Measurements from ENCODE around the gene IGSF21.

The IGSF21 gene

DNA sequence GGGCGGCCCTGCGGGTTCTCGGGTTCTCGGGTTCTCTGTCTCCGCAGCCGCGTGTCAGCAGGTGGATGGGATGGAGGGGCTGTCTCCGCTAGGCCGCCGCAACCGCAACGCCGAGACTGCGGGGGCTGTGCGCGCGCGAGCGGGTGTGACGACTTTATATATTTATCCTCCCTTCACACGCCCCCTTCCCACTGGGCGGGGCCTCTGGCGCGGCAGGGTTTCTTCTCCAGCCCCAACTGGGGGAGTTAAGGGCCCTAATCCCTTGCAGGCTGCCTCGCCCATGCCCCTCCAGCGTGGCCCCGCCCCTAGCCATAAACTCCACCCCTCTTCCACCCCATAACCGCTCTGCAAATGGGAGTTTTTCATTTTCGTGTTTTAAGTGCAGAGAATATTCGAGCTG is 3.4 kb downstream of the IGSF21 start:
- no peaks in the 10 kb centered on the region for H3K36me3 ChIP-seq (ENCODE audit: control insufficient read depth, low read length)
- no peaks in the 10 kb centered on the region for H3K4me1 ChIP-seq (ENCODE audit: control insufficient read depth, low read length)
- no peaks in the 10 kb centered on the region; the same call in 1 of the 2 replicates for H3K27me3 ChIP-seq (ENCODE audit: control insufficient read depth, low read length)
- no peaks in the 10 kb centered on the region for H3F3A ChIP-seq (ENCODE audit: control insufficient read depth, insufficient read depth)
- H4K20me1 ChIP-seq (ENCODE audit: control insufficient read depth, insufficient read depth, low read depth, low read length), result no peaks in the 10 kb centered on the region
- H3K9me2 ChIP-seq (replicated peaks; ENCODE audit: control insufficient read depth, low read length), result no peaks in the 10 kb centered on the region
- TF ChIP-seq EZH2phosphoT487 (IDR thresholded peaks at IDR 0.05; ENCODE audit: borderline replicate concordance, low read length), result no peak
- TF ChIP-seq, protein P1, sequence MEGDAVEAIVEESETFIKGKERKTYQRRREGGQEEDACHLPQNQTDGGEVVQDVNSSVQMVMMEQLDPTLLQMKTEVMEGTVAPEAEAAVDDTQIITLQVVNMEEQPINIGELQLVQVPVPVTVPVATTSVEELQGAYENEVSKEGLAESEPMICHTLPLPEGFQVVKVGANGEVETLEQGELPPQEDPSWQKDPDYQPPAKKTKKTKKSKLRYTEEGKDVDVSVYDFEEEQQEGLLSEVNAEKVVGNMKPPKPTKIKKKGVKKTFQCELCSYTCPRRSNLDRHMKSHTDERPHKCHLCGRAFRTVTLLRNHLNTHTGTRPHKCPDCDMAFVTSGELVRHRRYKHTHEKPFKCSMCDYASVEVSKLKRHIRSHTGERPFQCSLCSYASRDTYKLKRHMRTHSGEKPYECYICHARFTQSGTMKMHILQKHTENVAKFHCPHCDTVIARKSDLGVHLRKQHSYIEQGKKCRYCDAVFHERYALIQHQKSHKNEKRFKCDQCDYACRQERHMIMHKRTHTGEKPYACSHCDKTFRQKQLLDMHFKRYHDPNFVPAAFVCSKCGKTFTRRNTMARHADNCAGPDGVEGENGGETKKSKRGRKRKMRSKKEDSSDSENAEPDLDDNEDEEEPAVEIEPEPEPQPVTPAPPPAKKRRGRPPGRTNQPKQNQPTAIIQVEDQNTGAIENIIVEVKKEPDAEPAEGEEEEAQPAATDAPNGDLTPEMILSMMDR (IDR thresholded peaks at IDR 0.05; ENCODE audit: low read depth, low read length, poor library complexity, severe bottlenecking), result no peak
- no peak overlapping the region for H3K4me3 ChIP-seq (ENCODE audit: low read length)
- H3K79me2 ChIP-seq (ENCODE audit: control insufficient read depth, low read length), result no peaks in the 10 kb centered on the region
- H3K9me3 ChIP-seq (ENCODE audit: control insufficient read depth, insufficient read depth, low read length), result no peaks in the 10 kb centered on the region
- no peak overlapping the region for H3K4me2 ChIP-seq (ENCODE audit: low read length)
- H3K27ac ChIP-seq (ENCODE audit: low read depth, low read length), result no peak overlapping the region

- Histone ChIP-seq H3K9me3 (ENCODE audit: control insufficient read depth, insufficient read depth, low read length) (no peaks in the 10 kb centered on the region), H3K9me2 (replicated peaks; ENCODE audit: control insufficient read depth, low read length) (no peaks in the 10 kb centered on the region), H3K27me3 (ENCODE audit: control insufficient read depth, low read length) (no peaks in the 10 kb centered on the region; the same call in 1 of the 2 replicates), H3K79me2 (ENCODE audit: control insufficient read depth, low read length) (no peaks in the 10 kb centered on the region), H3K4me2 (ENCODE audit: low read length) (no peak overlapping the region), H3K4me1 (ENCODE audit: control insufficient read depth, low read length) (no peaks in the 10 kb centered on the region), H3K36me3 (ENCODE audit: control insufficient read depth, low read length) (no peaks in the 10 kb centered on the region), H3K27ac (ENCODE audit: low read depth, low read length) (no peak overlapping the region), H3F3A (ENCODE audit: control insufficient read depth, insufficient read depth) (no peaks in the 10 kb centered on the region), H3K4me3 (ENCODE audit: low read length) (no peak overlapping the region), H4K20me1 (ENCODE audit: control insufficient read depth, insufficient read depth, low read depth, low read length) (no peaks in the 10 kb centered on the region)
- TF ChIP-seq, protein P1 (IDR thresholded peaks at IDR 0.05; ENCODE audit: low read depth, low read length, poor library complexity, severe bottlenecking), result no peak
- no peak for TF ChIP-seq EZH2phosphoT487 (IDR thresholded peaks at IDR 0.05; ENCODE audit: borderline replicate concordance, low read length)
Observed at GRCh38 chr1:18111605-18112297, 4.2 kb downstream of the IGSF21 start.

GRCh38 chr1:18112611-18113010 is 5.0 kb downstream of the IGSF21 start:
- no peak for TF ChIP-seq EZH2phosphoT487 (IDR thresholded peaks at IDR 0.05; ENCODE audit: borderline replicate concordance, low read length)
- TF ChIP-seq, protein P1 (IDR thresholded peaks at IDR 0.05; ENCODE audit: low read depth, low read length, poor library complexity, severe bottlenecking), result no peak
- no peak overlapping the region for H3K4me2 ChIP-seq (ENCODE audit: low read length)
- no peak overlapping the region for H3K27ac ChIP-seq (ENCODE audit: low read depth, low read length)
- H3K27me3 ChIP-seq (ENCODE audit: control insufficient read depth, low read length), result no peaks in the 10 kb centered on the region; the same call in 1 of the 2 replicates
- H4K20me1 ChIP-seq (ENCODE audit: control insufficient read depth, insufficient read depth, low read depth, low read length), result no peaks in the 10 kb centered on the region
- no peaks in the 10 kb centered on the region for H3K36me3 ChIP-seq (ENCODE audit: control insufficient read depth, low read length)
- no peaks in the 10 kb centered on the region for H3K9me3 ChIP-seq (ENCODE audit: control insufficient read depth, insufficient read depth, low read length)
- no peaks in the 10 kb centered on the region for H3F3A ChIP-seq (ENCODE audit: control insufficient read depth, insufficient read depth)
- no peaks in the 10 kb centered on the region for H3K9me2 ChIP-seq (replicated peaks; ENCODE audit: control insufficient read depth, low read length)
- H3K79me2 ChIP-seq (ENCODE audit: control insufficient read depth, low read length), result no peaks in the 10 kb centered on the region
- H3K4me3 ChIP-seq (ENCODE audit: low read length), result no peak overlapping the region
- no peaks in the 10 kb centered on the region for H3K4me1 ChIP-seq (ENCODE audit: control insufficient read depth, low read length)
